GM12878 (cell line): ENCODE results near the gene GPN2.
"Not testable (repeated sequence)": the region's sequence is repeated elsewhere in the genome, so short reads cannot be mapped to it uniquely, and the experiment has no call there.

ENCODE experiments used
- BRCA1 ChIP-seq: IDR thresholded peaks from 2 replicates; pipeline ENCODE4 v1.6.1; 2011; ENCODE audit warnings: low read depth, low read length, improper control_type of control experiment
- CHD4 ChIP-seq: fragments of 200-600 bp; sonication (generic); IDR thresholded peaks from 2 replicates; pipeline ENCODE4 v1.6.1; 2016; ENCODE audit warnings: mild to moderate bottlenecking
- FOXM1 ChIP-seq: IDR thresholded peaks from 2 replicates; pipeline ENCODE4 v1.6.1; 2012; ENCODE audit warnings: low read depth, mild to moderate bottlenecking, inconsistent platforms, low read length, moderate library complexity
- MEF2B ChIP-seq: fragments of 450-650 bp; IDR thresholded peaks from 2 replicates; pipeline ENCODE4 v1.6.1; 2018; ENCODE audit warnings: mild to moderate bottlenecking, moderate library complexity; ENCODE audit not compliant: partially characterized antibody, poor library complexity, severe bottlenecking
- NR2C2 ChIP-seq: IDR thresholded peaks from 2 replicates; pipeline ENCODE4 v1.6.1; 2011; ENCODE audit warnings: borderline replicate concordance, low read depth; ENCODE audit not compliant: control insufficient read depth, insufficient read length
- PAX5 ChIP-seq: IDR thresholded peaks from 2 replicates; pipeline ENCODE4 v1.6.1; 2011; ENCODE audit warnings: low read depth, low read length, borderline replicate concordance
- POLR2A ChIP-seq: IDR thresholded peaks from 2 replicates; pipeline ENCODE4 v1.6.1; 2011; ENCODE audit warnings: low read depth, mild to moderate bottlenecking, low read length
- STAT1 ChIP-seq: fragments of 450-650 bp; conservative IDR thresholded peaks from 2 replicates; pipeline ENCODE4 v1.6.1; 2014; ENCODE audit warnings: antibody characterized with exemption, mild to moderate bottlenecking
- TF ChIP-seq, protein P1 (sequence below), 3 experiments: IDR thresholded peaks in 2 of 3; conservative IDR thresholded peaks in 1 of 3; 2 replicates each; pipeline ENCODE4 v1.5.1; 2011; ENCODE audit warnings: low read depth in 3 of 3, low read length in 3 of 3, mild to moderate bottlenecking in 3 of 3, control low read depth in 2 of 3, moderate library complexity in 2 of 3, inconsistent platforms in 1 of 3, mixed read lengths in 1 of 3; ENCODE audit not compliant: control insufficient read depth in 2 of 3, insufficient read depth in 1 of 3; ENCODE audit errors: extremely low read depth in 1 of 3

DNA sequence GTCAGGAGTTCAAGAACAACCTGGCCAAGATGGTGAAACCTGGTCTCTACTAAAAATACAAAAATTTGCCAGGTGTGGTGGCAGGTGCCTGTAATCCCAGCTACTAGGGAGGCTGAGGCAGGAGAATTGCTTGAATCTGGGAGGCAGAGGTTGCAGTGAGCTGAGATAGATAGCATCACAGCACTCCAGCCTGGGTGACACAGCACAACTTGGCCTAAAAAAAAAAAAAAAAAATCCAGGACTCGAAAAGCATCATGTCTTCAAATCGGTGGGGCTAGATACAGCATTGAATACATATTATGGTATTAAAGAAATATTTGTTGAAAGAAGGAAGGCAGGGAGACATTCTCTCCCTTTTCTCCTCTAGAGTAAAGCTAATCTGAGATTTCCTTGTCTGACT lies 17.0 kb downstream of the GPN2 start:
- TF ChIP-seq, protein P1, sequence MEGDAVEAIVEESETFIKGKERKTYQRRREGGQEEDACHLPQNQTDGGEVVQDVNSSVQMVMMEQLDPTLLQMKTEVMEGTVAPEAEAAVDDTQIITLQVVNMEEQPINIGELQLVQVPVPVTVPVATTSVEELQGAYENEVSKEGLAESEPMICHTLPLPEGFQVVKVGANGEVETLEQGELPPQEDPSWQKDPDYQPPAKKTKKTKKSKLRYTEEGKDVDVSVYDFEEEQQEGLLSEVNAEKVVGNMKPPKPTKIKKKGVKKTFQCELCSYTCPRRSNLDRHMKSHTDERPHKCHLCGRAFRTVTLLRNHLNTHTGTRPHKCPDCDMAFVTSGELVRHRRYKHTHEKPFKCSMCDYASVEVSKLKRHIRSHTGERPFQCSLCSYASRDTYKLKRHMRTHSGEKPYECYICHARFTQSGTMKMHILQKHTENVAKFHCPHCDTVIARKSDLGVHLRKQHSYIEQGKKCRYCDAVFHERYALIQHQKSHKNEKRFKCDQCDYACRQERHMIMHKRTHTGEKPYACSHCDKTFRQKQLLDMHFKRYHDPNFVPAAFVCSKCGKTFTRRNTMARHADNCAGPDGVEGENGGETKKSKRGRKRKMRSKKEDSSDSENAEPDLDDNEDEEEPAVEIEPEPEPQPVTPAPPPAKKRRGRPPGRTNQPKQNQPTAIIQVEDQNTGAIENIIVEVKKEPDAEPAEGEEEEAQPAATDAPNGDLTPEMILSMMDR (IDR thresholded peaks at IDR 0.05 in 2 of 3, conservative IDR thresholded peaks at IDR 0.05 in 1 of 3; ENCODE audit: control insufficient read depth in 2 of 3, extremely low read depth in 1 of 3, insufficient read depth in 1 of 3, low read depth in 3 of 3, low read length in 3 of 3): not testable (repeated sequence)
- not testable (repeated sequence) for TF ChIP-seq BRCA1, CHD4, MEF2B, NR2C2, POLR2A, STAT1, FOXM1, PAX5
